GM19023 (cell line): ENCODE results near the gene RAD51B.
"Not testable (repeated sequence)": the region's sequence is repeated elsewhere in the genome, so short reads cannot be mapped to it uniquely, and the experiment has no call there.

ENCODE experiments used
- ATAC-seq: cut with Tn5 transposase; IDR thresholded peaks from one replicate; pipeline ENCODE4 v1.9.1; 2021; ENCODE audit warnings: mild to moderate bottlenecking, moderate library complexity; ENCODE audit not compliant: unreplicated experiment

Gene RAD51B

GRCh38 chr14:68245146-68246073 is 425.8 kb downstream of the RAD51B start:
- no peak for ATAC-seq

- ATAC-seq, result no peak
Measured at GRCh38 chr14:68246074-68246785, 426.7 kb downstream of the RAD51B start.

GRCh38 chr14:68246786-68247105 is 427.2 kb downstream of the RAD51B start:
- no peak for ATAC-seq

- ATAC-seq, result no peak
Measured at GRCh38 chr14:68247274-68247673, 427.7 kb downstream of the RAD51B start.

- ATAC-seq, result no peak
Measured at GRCh38 chr14:68247676-68248268, 428.2 kb downstream of the RAD51B start.

- ATAC-seq, result no peak
Measured at GRCh38 chr14:68248481-68249255, 429.1 kb downstream of the RAD51B start.

GRCh38 chr14:68249661-68250451 is 430.3 kb downstream of the RAD51B start:
- no peak for ATAC-seq

- ATAC-seq, result no peak
Measured at GRCh38 chr14:68250927-68251768, 431.6 kb downstream of the RAD51B start.

GRCh38 chr14:68251769-68252100 is 432.2 kb downstream of the RAD51B start:
- ATAC-seq, result no peak

- no peak for ATAC-seq
Measured at GRCh38 chr14:68253160-68253780, 433.7 kb downstream of the RAD51B start.

GRCh38 chr14:68253878-68254528 is 434.4 kb downstream of the RAD51B start:
- ATAC-seq, result no peak

- no peak for ATAC-seq
Measured at GRCh38 chr14:68254669-68255527, 435.3 kb downstream of the RAD51B start.

- ATAC-seq, result no peak
Measured at GRCh38 chr14:68255693-68256178, 436.2 kb downstream of the RAD51B start.

- ATAC-seq, result no peak
Measured at GRCh38 chr14:68257969-68258368, 438.4 kb downstream of the RAD51B start.

GRCh38 chr14:68258995-68259394 is 439.4 kb downstream of the RAD51B start:
- not testable (repeated sequence) for ATAC-seq

GRCh38 chr14:68260121-68260520 is 440.5 kb downstream of the RAD51B start:
- ATAC-seq, result no peak

GRCh38 chr14:68261092-68261842 is 441.7 kb downstream of the RAD51B start:
- no peak for ATAC-seq
